HepG2 (cell line): Measurements from ENCODE around the gene IQCH. TPM values are rescaled to one million over a fixed set of nuclear protein-coding genes. Genes with fewer than 3 reads are reported as not detected.

Source experiments
- ATAC-seq: fragments of 200-7000 bp; cut with Tn5 transposase; 3 replicates; pipeline ENCODE4 v1.9.1; 2020; ENCODE audit warnings: mild to moderate bottlenecking, moderate library complexity
- BruUV-seq: library from RNA; stranded (reverse); fragments of 400-500 nt; replicated peaks from 2 replicates; lab custom pipeline; 2021; lab: Mats Ljungman, UMichigan
- CTCF ChIA-PET: fragments of 300-600 bp; formaldehyde crosslinking; extraction: SDS; loops from one replicate; lab custom pipeline; 2021; ENCODE audit warnings: low total read pairs, inconsistent platforms, low intra/inter-chr PET ratio; lab: Yijun Ruan, JAX
- POLR2A ChIA-PET: fragments of 350-600 bp; sonication (Branson Sonifier 250); formaldehyde crosslinking; loops from one replicate; lab custom pipeline; 2020; ENCODE audit warnings: antibody characterized with exemption, inconsistent platforms; lab: Yijun Ruan, JAX
- DNase-seq: peaks from one replicate; pipeline ENCODE4 v3.0.0-alpha.2; 2015; ENCODE audit warnings: low spot score
- FAIRE-seq: peaks from 3 replicates; lab custom pipeline; 2011; peaks lifted over from hg19 to GRCh38; lab: Jason Lieb, UNC
- H2AFZ ChIP-seq: one replicate; pipeline ENCODE4 v1.6.1; 2011; ENCODE audit warnings: low read length, inconsistent platforms
- H3K27ac ChIP-seq: fragments of 300-600 bp; 3 replicates; pipeline ENCODE4 v1.8.0; 2011; ENCODE audit warnings: mixed run types, mild to moderate bottlenecking, mixed read lengths, low read length, inconsistent platforms; ENCODE audit not compliant: insufficient read depth; ENCODE audit errors: extremely low read length
- H3K27me3 ChIP-seq, 2 experiments: fragments of 200-600 bp in 1 of 2; 2 replicates in 1 of 2; 3 replicates in 1 of 2; pipeline versions ENCODE4 v1.6.0 to v1.8.0; 2011; ENCODE audit warnings: low read length in 2 of 2, mild to moderate bottlenecking in 2 of 2, moderate library complexity in 2 of 2, inconsistent platforms in 1 of 2; ENCODE audit not compliant: insufficient read depth in 2 of 2, control insufficient read depth in 1 of 2
- H3K36me3 ChIP-seq, 2 experiments: fragments of 200-600 bp in 1 of 2; replicated peaks in 1 of 2; 2 replicates in 1 of 2; 3 replicates in 1 of 2; pipeline versions ENCODE4 v1.5.1 to v1.8.0; 2011; ENCODE audit warnings: low read length in 2 of 2, inconsistent platforms in 1 of 2; ENCODE audit not compliant: insufficient read depth in 2 of 2, control insufficient read depth in 1 of 2
- H3K4me1 ChIP-seq: 2 replicates; pipeline ENCODE4 v1.5.1; 2012; ENCODE audit warnings: low read length, inconsistent platforms; ENCODE audit not compliant: insufficient read depth
- H3K4me2 ChIP-seq: 2 replicates; pipeline ENCODE4 v1.6.0; 2011; ENCODE audit warnings: low read depth, low read length, inconsistent platforms
- H3K4me3 ChIP-seq, 3 experiments: fragments of 200-600 bp in 1 of 3; sonication (generic), shearing (Covaris generic) in 1 of 3; replicated peaks in 1 of 3; 2 replicates each; pipeline ENCODE4 v1.5.1; 2011 to 2016; ENCODE audit warnings: low read length in 3 of 3, inconsistent platforms in 2 of 3, low read depth in 2 of 3, mild to moderate bottlenecking in 2 of 3, control low read depth in 1 of 3, mixed read lengths in 1 of 3; ENCODE audit not compliant: insufficient read depth in 1 of 3
- H3K79me2 ChIP-seq: one replicate; pipeline ENCODE4 v1.6.1; 2011; ENCODE audit warnings: low read length, inconsistent platforms; ENCODE audit not compliant: insufficient read depth
- H3K9ac ChIP-seq: 2 replicates; pipeline ENCODE4 v1.6.0; 2011; ENCODE audit warnings: mild to moderate bottlenecking, low read depth, low read length, inconsistent platforms; ENCODE audit not compliant: insufficient read depth
- H3K9me3 ChIP-seq: 2 replicates; pipeline ENCODE4 v1.5.1; 2012; ENCODE audit warnings: mild to moderate bottlenecking, low read length
- H4K20me1 ChIP-seq: 2 replicates; pipeline ENCODE4 v1.6.0; 2011; ENCODE audit warnings: inconsistent platforms, mild to moderate bottlenecking, low read length, moderate library complexity; ENCODE audit not compliant: insufficient read depth
- GATAD1 ChIP-seq: IDR thresholded peaks from 2 replicates; pipeline ENCODE4 v1.6.1; 2016; ENCODE audit warnings: missing genetic modification reagents, missing compliant biosample characterization
- GMEB2 ChIP-seq: IDR thresholded peaks from 2 replicates; pipeline ENCODE4 v1.6.1; 2016; ENCODE audit warnings: missing biosample characterization, missing genetic modification reagents, low read depth
- IKZF5 ChIP-seq: IDR thresholded peaks from 2 replicates; pipeline ENCODE4 v1.6.1; 2018; ENCODE audit warnings: missing genetic modification reagents, mild to moderate bottlenecking, missing compliant biosample characterization
- JARID2 ChIP-seq: sonication (generic); formaldehyde crosslinking; IDR thresholded peaks from 2 replicates; pipeline ENCODE4 v1.8.1; 2023; ENCODE audit warnings: missing genetic modification reagents, inconsistent platforms; ENCODE audit not compliant: insufficient replicate concordance
- MBNL3 ChIP-seq: fragments of 250-450 bp; sonication (Bioruptor Pico); conservative IDR thresholded peaks from 2 replicates; pipeline ENCODE4 v1.8.0; 2022; ENCODE audit warnings: mild to moderate bottlenecking, inconsistent platforms
- STAG1 ChIP-seq: sonication (generic); formaldehyde crosslinking; IDR thresholded peaks from 2 replicates; pipeline ENCODE4 v1.4.0; 2020; ENCODE audit warnings: missing genetic modification reagents
- TBP ChIP-seq: sonication (generic); formaldehyde crosslinking; IDR thresholded peaks from 2 replicates; pipeline ENCODE4 v1.5.0; 2020; ENCODE audit warnings: missing genetic modification reagents
- YEATS2 ChIP-seq: sonication (generic); formaldehyde crosslinking; IDR thresholded peaks from 2 replicates; pipeline ENCODE4 v1.4.0; 2020; ENCODE audit warnings: missing genetic modification reagents, borderline replicate concordance
- ZFP90 ChIP-seq: sonication (generic); formaldehyde crosslinking; IDR thresholded peaks from 2 replicates; pipeline ENCODE4 v1.8.0; 2022; ENCODE audit warnings: missing genetic modification reagents, mild to moderate bottlenecking, inconsistent platforms, borderline replicate concordance
- ZNF143 ChIP-seq: sonication (generic); formaldehyde crosslinking; IDR thresholded peaks from 2 replicates; pipeline ENCODE4 v1.4.0; 2020; ENCODE audit warnings: missing genetic modification reagents
- ZNF282 ChIP-seq: fragments of 450-650 bp; IDR thresholded peaks from 2 replicates; pipeline ENCODE4 v1.6.1; 2018; ENCODE audit not compliant: partially characterized antibody
- ZNF451 ChIP-seq: sonication (generic); formaldehyde crosslinking; IDR thresholded peaks from 2 replicates; pipeline ENCODE4 v1.5.0; 2020; ENCODE audit warnings: mild to moderate bottlenecking, missing genetic modification reagents
- ZNF496 ChIP-seq: sonication (generic); formaldehyde crosslinking; IDR thresholded peaks from 2 replicates; pipeline ENCODE4 v1.8.1; 2023; ENCODE audit warnings: mild to moderate bottlenecking, moderate library complexity, missing genetic modification reagents; ENCODE audit not compliant: insufficient replicate concordance
- ZNF503 ChIP-seq: sonication (generic); formaldehyde crosslinking; IDR thresholded peaks from 2 replicates; pipeline ENCODE4 v1.4.0; 2020; ENCODE audit warnings: missing genetic modification reagents
- WGBS: methylation state at CpG from one replicate; pipeline ENCODE4 v1.1.6; 2017; ENCODE audit warnings: low lambda C conversion rate; 5-methylcytosine and 5-hydroxymethylcytosine counted together
- in situ Hi-C: cut with HindIII; loops from 2 replicates; pipeline ENCODE4 v1.10.0; 2017; ENCODE audit warnings: low pct_unique_long_range_greater_than_20kb; ENCODE audit not compliant: extremely low pct_ligation_motif_present
- intact Hi-C: fragments of 100-400 bp; cut with micrococcal nuclease; formaldehyde crosslinking; loops from one replicate; pipeline ENCODE4 v1.10.0; 2022; ENCODE audit not compliant: unreplicated experiment
- polyA plus RNA-seq, 8 experiments: library from polyadenylated mRNA; depleted of rRNA in 3 of 8; stranded (reverse) in 7 of 8; unstranded in 1 of 8; fragments of >200 nt; fragmentation: Illumina TruSeq in 4 of 8; extraction: Trizol in 4 of 8; gene quantifications; 2 replicates each; pipeline versions ENCODE4 v1.2.1 to v1.2.3, GENCODE V29; 2011 to 2016; ENCODE audit warnings: low read depth in 4 of 8, missing spikeins in 1 of 8, mixed read lengths in 1 of 8; ENCODE audit not compliant: insufficient read depth in 1 of 8
- total RNA-seq, 5 experiments: library from RNA; depleted of rRNA; stranded (reverse); fragments of >200 nt; fragmentation: Illumina TruSeq; extraction: Trizol; gene quantifications; 2 replicates each; pipeline ENCODE4 v1.2.3, GENCODE V29; 2016; ENCODE audit warnings: low read depth in 1 of 5

IQCH gene
- total and polyA plus RNA-seq, 2 of the 13 experiments (the other 11 are each of a cell fraction or from before 2014, with no cell fraction given): 0.16 to 0.55 TPM

GRCh38 chr15:67474405-67475110 lies 220.0 kb downstream of the IQCH start (continued):
- TF ChIP-seq ZNF503: no peak
- no peak for TF ChIP-seq STAG1 (CRISPR knock-in tag)
- no peak for TF ChIP-seq MBNL3 (CRISPR knock-in tag)

- no peaks in the 10 kb centered on the region for H3K27me3 ChIP-seq
- no peaks in the 10 kb centered on the region for H3K4me1 ChIP-seq
- no peaks in the 10 kb centered on the region for H4K20me1 ChIP-seq
- H2AFZ ChIP-seq: no peak overlapping the region
- no peaks in the 10 kb centered on the region for H3K9me3 ChIP-seq
- no peak overlapping the region for H3K4me2 ChIP-seq
- 92% methylated on average over 5 of the region's 5 CpGs for WGBS
- H3K36me3 ChIP-seq: no peaks in the 10 kb centered on the region
- H3K9ac ChIP-seq: no peak overlapping the region
- TF ChIP-seq ZNF496 (CRISPR knock-in tag) (no peak), GMEB2 (CRISPR knock-in tag) (no peak), IKZF5 (no peak), YEATS2 (no peak), GATAD1 (CRISPR knock-in tag) (no peak), ZNF282 (no peak), TBP (CRISPR knock-in tag) (no peak), JARID2 (CRISPR knock-in tag) (no peak), ZFP90 (CRISPR knock-in tag) (no peak), ZNF451 (CRISPR knock-in tag) (no peak), ZNF143 (CRISPR knock-in tag) (no peak)
- FAIRE-seq (no peak), DNase-seq (no peak), ATAC-seq (no peak)
- intact Hi-C loops (no loop called here), in situ Hi-C loops (no loop called here)
- no TSS peak for BruUV-seq
- no peak overlapping the region for H3K27ac ChIP-seq
- no peaks in the 10 kb centered on the region for H3K79me2 ChIP-seq
- ChIA-PET CTCF (no interaction called here), POLR2A (no interaction called here)
- H3K4me3 ChIP-seq: no peak overlapping the region
Measured at GRCh38 chr15:67479781-67480505, 225.4 kb downstream of the IQCH start.
